ENCODE results near the gene RHOB.

The RHOB gene

DNA sequence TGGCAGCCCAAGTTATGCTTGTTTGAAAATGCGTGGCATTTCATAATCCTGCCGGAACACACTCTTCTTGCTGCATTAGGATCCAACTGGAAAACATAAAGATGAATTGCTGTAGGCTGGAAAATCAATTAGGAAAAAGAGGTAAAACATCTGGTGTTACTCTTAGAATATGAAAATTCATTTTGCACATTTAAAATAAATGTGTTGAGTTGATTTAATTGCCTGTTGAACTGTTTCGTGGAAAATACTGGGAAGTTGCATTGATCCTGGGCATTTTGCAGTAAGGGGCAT is 4.1 kb downstream of the RHOB start:
- Histone ChIP-seq H3K9me3 (ENCODE audit: severe bottlenecking) (no peaks in the 10 kb centered on the region), H3K27me3 (ENCODE audit: insufficient read depth, low read depth, severe bottlenecking) (no peaks in the 10 kb centered on the region), H3K36me3 (peaks cover 28% of the 10 kb centered on the region), H3K4me3 (ENCODE audit: low read depth, low read length) (no peak overlapping the region), H3K27ac (peak overlapping the region; percentile 72)
- TF ChIP-seq, protein P1, sequence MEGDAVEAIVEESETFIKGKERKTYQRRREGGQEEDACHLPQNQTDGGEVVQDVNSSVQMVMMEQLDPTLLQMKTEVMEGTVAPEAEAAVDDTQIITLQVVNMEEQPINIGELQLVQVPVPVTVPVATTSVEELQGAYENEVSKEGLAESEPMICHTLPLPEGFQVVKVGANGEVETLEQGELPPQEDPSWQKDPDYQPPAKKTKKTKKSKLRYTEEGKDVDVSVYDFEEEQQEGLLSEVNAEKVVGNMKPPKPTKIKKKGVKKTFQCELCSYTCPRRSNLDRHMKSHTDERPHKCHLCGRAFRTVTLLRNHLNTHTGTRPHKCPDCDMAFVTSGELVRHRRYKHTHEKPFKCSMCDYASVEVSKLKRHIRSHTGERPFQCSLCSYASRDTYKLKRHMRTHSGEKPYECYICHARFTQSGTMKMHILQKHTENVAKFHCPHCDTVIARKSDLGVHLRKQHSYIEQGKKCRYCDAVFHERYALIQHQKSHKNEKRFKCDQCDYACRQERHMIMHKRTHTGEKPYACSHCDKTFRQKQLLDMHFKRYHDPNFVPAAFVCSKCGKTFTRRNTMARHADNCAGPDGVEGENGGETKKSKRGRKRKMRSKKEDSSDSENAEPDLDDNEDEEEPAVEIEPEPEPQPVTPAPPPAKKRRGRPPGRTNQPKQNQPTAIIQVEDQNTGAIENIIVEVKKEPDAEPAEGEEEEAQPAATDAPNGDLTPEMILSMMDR (IDR thresholded peaks at IDR 0.05; ENCODE audit: low read depth, low read length): no peak
- DNase-seq: no peak

DNA sequence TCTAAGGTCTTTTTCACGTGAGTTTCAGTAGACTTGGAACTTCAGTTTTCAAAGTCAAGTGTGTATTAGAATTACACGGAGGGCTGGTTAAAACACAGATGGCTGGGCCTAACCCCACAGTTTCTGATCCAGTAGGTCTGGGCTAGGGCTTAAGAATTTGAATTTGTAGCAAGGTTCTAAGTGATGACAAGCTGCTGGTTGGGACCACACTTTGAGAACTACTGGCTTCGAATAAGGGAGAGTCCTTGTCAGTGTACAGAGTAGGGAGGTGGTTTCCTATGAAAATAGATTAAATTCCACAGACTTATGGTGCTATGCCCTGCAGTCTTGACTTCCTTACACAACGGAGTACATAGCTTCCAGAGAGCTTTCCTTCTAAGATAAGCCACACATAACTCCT is 4.5 kb downstream of the RHOB start:
- TF ChIP-seq, protein P1 (IDR thresholded peaks at IDR 0.05; ENCODE audit: low read depth, low read length): no peak

DNA sequence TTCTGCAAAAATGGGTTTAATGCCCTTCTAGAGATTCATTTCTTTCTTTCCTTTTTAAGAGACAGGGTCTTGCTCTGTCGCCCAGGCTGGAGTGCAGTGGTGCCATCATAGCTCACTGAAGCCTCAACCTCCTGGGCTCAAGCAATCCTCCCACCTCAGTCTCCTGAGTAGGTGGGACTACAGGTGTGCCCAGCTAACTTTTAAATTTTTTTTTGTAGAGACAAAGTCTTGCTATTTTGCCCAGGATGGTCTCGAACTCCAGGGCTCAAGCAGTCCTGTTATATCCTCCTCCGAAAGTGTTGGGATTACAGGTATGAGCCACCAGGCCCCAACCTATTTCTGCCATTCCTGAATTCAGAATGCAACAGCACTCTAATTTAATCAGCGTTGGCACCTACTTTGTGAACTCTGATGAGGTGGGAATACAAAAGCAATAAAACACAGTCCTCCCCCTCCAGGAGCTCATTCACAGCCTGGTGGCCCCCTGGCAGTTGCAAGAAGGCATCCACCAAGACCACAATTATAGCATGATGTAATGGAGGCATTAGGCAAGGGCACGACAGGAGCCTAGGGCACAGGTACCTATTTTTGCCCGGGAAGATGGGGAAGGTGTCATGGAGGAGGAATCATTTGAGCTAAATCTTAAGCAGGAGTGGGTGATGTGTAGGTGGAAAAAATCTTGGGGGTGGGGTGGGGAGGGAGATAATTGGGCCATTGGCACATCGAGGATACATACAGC is 5.1 kb downstream of the RHOB start:
- H3K36me3 ChIP-seq: peaks cover 28% of the 10 kb centered on the region
- no peaks in the 10 kb centered on the region for H3K9me3 ChIP-seq (ENCODE audit: severe bottlenecking)
- DNase-seq: peak; percentile 6
- H3K27ac ChIP-seq: peak overlapping the region; percentile 72
- H3K27me3 ChIP-seq (ENCODE audit: insufficient read depth, low read depth, severe bottlenecking): no peaks in the 10 kb centered on the region
- TF ChIP-seq, protein P1 (IDR thresholded peaks at IDR 0.05; ENCODE audit: low read depth, low read length): no peak
- no peak overlapping the region for H3K4me3 ChIP-seq (ENCODE audit: low read depth, low read length)

More for the DNA sequence above, 4.5 kb downstream of the RHOB start:
- DNase-seq: peak; percentile 29
- Histone ChIP-seq H3K27ac (peak overlapping the region; percentile 72), H3K27me3 (ENCODE audit: insufficient read depth, low read depth, severe bottlenecking) (no peaks in the 10 kb centered on the region), H3K36me3 (peaks cover 28% of the 10 kb centered on the region), H3K9me3 (ENCODE audit: severe bottlenecking) (no peaks in the 10 kb centered on the region), H3K4me3 (ENCODE audit: low read depth, low read length) (no peak overlapping the region)

DNA sequence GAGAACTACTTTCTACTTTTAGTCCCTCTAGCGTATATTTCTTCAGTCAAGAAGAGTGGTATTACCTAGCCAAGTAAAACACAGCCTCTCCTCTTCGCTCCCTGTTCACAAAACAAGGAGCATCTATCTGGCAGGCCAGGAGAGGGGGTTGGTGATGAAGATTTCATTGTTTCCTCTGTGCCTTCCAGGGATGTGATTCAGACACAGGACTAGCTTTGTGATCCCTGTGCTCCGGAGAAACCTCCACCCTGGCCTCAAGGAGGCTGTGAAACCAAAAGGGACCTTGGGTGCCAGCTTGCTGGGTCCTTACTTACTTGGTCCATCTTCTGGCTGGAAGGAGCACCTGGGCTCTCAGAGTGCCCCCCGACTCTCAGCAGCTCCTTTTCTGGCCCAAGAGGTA is 5.7 kb downstream of the RHOB start:
- no peaks in the 10 kb centered on the region for H3K27me3 ChIP-seq (ENCODE audit: insufficient read depth, low read depth, severe bottlenecking)
- TF ChIP-seq, protein P1 (IDR thresholded peaks at IDR 0.05; ENCODE audit: low read depth, low read length): no peak
- H3K9me3 ChIP-seq (ENCODE audit: severe bottlenecking): no peaks in the 10 kb centered on the region
- peaks cover 22% of the 10 kb centered on the region for H3K36me3 ChIP-seq
- H3K4me3 ChIP-seq (ENCODE audit: low read depth, low read length): no peak overlapping the region
- peak; percentile 39 for DNase-seq
- no peak overlapping the region for H3K27ac ChIP-seq

DNA sequence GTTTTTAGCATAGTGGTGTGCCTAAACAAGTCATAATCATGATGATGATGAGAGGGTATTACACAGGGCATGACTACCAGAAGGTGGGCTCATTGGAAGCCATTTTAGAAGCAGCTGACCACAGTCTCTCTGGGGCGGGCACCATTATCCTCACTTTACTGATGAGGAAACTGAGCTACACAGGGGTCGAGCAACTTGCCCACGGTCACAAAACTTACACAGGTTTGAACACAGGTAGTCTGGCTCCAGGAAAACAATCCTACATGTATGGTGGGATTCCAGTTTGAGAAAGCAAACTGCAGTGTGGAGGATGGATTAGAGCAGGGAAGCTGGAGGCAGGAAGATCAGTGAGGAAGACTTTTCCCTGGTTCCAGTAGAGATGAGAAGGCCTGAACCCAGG is 6.2 kb downstream of the RHOB start:
- Histone ChIP-seq H3K4me3 (ENCODE audit: low read depth, low read length) (no peak overlapping the region), H3K9me3 (ENCODE audit: severe bottlenecking) (no peaks in the 10 kb centered on the region), H3K36me3 (peaks cover 17% of the 10 kb centered on the region), H3K27ac (no peak overlapping the region), H3K27me3 (ENCODE audit: insufficient read depth, low read depth, severe bottlenecking) (no peaks in the 10 kb centered on the region)
- DNase-seq: no peak
- TF ChIP-seq, protein P1 (IDR thresholded peaks at IDR 0.05; ENCODE audit: low read depth, low read length): no peak

All from WERI-Rb-1 (cell line).